ENCODE results near the gene CCDC74B. TPM values are rescaled to one million over a fixed set of nuclear protein-coding genes. Genes with fewer than 3 reads are reported as not detected.
"Not testable (repeated sequence)": the region's sequence is repeated elsewhere in the genome, so short reads cannot be mapped to it uniquely, and the experiment has no call there.

The CCDC74B gene
- total RNA-seq, 1 experiment from 2014 or later, result 2.4 TPM

DNA sequence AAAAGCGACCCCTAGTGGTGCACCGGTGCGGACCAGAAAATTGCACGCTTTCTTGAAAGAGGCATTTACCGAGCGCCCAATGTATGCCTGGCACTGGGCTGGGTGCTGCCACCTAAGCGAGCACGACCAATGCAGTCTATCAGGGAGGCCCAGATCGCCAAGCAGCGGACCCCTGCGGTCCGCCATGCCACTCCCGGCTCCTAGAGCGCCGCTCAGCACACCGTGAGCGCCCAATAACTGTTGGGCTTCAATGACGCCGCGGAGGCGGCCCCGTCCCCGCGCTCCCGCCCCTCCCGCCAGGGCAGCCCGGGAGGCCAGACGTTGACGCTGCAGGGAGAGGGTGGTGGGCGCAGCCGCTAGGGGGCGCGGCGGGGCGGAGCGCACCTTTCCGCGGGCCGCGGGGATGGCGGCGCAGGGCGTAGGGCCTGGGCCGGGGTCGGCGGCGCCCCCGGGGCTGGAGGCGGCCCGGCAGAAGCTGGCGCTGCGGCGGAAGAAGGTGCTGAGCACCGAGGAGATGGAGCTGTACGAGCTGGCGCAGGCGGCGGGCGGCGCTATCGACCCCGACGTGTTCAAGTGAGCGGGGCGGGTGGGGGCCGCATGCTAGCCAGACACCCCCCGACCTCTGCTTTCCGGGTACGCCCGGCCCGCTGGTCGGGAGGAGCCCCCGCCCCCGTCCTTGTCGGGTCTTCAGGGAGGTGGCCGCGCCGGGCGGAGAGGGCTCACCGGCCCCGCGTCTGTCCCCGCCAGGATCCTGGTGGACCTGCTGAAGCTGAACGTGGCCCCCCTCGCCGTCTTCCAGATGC, 37.2 kb upstream of the CCDC74B start, which contains the start of gene MZT2B:
TSS of gene MZT2B (plus strand) at position 383 of the 803 bp plus-strand sequence. CDS start at position 404, 21 bp downstream.
- H2AFZ ChIP-seq, result peak within 1 kb of the TSS; percentile 83
- H3K27me3 ChIP-seq (ENCODE audit: insufficient read depth, low read depth); H3F3A ChIP-seq (ENCODE audit: insufficient read depth, low read depth); BruUV-seq (replicated peaks); H3K4me1 ChIP-seq (replicated peaks; ENCODE audit: insufficient read depth); H4K20me1 ChIP-seq (ENCODE audit: insufficient read depth); H3K9me2 ChIP-seq (ENCODE audit: insufficient read depth); POLR2A ChIA-PET (ENCODE audit: unreplicated experiment); H3K9me3 ChIP-seq (ENCODE audit: insufficient read depth, low read depth); H3K36me3 ChIP-seq (ENCODE audit: low read depth): not testable (repeated sequence)
- CTCF ChIA-PET, result interaction anchor here (0.6 to 1.3 kb wide), 4 partner anchors 71 to 747 kb away, joined by 3 to 11 read pairs (median 5); partner anchors contain the start of gene IMP4
- intact Hi-C loops (cut with micrococcal nuclease; ENCODE audit: unreplicated experiment), result loop anchor here (1.0 to 5.0 kb wide), 3 partner anchors 60 to 155 kb away; no protein-coding TSS in a partner anchor
- peak within 1 kb of the TSS; percentile 32; the same call in 1 of the 2 replicates for H3K27ac ChIP-seq
- H3K4me3 ChIP-seq, result peak within 1 kb of the TSS; percentile 79
- peak within 1 kb of the TSS; percentile 89 for H3K4me2 ChIP-seq
- H3K79me2 ChIP-seq (ENCODE audit: low read depth), result peaks cover 60% of the 10 kb centered on the region
- TF ChIP-seq, protein P1, sequence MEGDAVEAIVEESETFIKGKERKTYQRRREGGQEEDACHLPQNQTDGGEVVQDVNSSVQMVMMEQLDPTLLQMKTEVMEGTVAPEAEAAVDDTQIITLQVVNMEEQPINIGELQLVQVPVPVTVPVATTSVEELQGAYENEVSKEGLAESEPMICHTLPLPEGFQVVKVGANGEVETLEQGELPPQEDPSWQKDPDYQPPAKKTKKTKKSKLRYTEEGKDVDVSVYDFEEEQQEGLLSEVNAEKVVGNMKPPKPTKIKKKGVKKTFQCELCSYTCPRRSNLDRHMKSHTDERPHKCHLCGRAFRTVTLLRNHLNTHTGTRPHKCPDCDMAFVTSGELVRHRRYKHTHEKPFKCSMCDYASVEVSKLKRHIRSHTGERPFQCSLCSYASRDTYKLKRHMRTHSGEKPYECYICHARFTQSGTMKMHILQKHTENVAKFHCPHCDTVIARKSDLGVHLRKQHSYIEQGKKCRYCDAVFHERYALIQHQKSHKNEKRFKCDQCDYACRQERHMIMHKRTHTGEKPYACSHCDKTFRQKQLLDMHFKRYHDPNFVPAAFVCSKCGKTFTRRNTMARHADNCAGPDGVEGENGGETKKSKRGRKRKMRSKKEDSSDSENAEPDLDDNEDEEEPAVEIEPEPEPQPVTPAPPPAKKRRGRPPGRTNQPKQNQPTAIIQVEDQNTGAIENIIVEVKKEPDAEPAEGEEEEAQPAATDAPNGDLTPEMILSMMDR (conservative IDR thresholded peaks at IDR 0.05), result peak; percentile 74
- peak; percentile 59 to 86 for DNase-seq

DNA sequence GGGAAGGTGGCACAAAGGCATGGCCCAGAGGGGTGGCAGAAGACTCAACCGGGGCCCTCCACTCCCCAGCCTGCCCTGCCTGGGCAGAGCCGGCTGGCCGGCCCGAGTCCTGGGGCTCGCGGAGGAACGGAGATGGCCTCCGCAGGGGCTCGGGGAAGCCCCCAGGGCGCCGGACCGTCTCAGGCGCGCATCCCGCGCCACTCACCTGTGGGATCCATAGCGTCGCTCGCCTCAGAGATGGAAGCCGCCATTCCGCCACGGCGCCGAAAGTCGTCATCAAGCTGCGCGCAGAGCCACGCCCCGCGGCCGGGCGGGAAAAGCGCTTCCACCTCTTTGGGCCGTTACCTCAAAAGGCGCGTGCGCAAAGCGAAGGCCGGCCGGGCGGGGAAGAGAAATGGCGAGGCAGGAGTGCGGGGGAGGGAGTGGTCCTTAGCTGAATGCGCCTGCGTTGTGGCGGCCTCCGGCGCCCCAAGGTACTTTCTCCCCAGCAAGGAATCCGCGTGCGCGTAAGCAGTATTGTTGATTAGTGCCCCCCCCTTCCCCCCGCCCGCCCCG, 36.5 kb upstream of the CCDC74B start, which contains the start of gene SMPD4:
TSS of gene SMPD4 (minus strand) at position 278 of the 555 bp plus-strand sequence. CDS start 5,010 bp downstream, outside the sequence.
- no peaks in the 10 kb centered on the region for H3F3A ChIP-seq (ENCODE audit: insufficient read depth, low read depth)
- ChIA-PET POLR2A (ENCODE audit: unreplicated experiment) (no interaction called here), CTCF (interaction anchor here (0.6 to 1.3 kb wide), 4 partner anchors 72 to 748 kb away, joined by 3 to 11 read pairs (median 5); partner anchors contain the start of gene IMP4)
- H3K27me3 ChIP-seq (ENCODE audit: insufficient read depth, low read depth), result no peaks in the 10 kb centered on the region
- H2AFZ ChIP-seq, result peak within 1 kb of the TSS; percentile 83
- peak within 1 kb of the TSS; percentile 32; the same call in 1 of the 2 replicates for H3K27ac ChIP-seq
- no peaks in the 10 kb centered on the region for H3K9me2 ChIP-seq (ENCODE audit: insufficient read depth)
- BruUV-seq (replicated peaks), result no TSS peak
- H3K4me3 ChIP-seq, result peak within 1 kb of the TSS; percentile 79
- intact Hi-C loops (cut with micrococcal nuclease; ENCODE audit: unreplicated experiment), result loop anchor here (1.0 to 5.0 kb wide), 3 partner anchors 61 to 156 kb away; no protein-coding TSS in a partner anchor
- H3K9me3 ChIP-seq (ENCODE audit: insufficient read depth, low read depth), result no peaks in the 10 kb centered on the region
- H4K20me1 ChIP-seq (ENCODE audit: insufficient read depth), result peaks cover 7% of the 10 kb centered on the region
- peaks cover 65% of the 10 kb centered on the region for H3K79me2 ChIP-seq (ENCODE audit: low read depth)
- 0 out of 2 replicates have a peak, but pooled peaks cover 4% of the 10 kb centered on the region for H3K4me1 ChIP-seq (replicated peaks; ENCODE audit: insufficient read depth)
- H3K4me2 ChIP-seq, result peak within 1 kb of the TSS; percentile 85
- H3K36me3 ChIP-seq (ENCODE audit: low read depth), result no peaks in the 10 kb centered on the region
- TF ChIP-seq, protein P1 (conservative IDR thresholded peaks at IDR 0.05), result no peak
- no peak for TF ChIP-seq EZH2 (IDR thresholded peaks at IDR 0.05; ENCODE audit: low read depth)
- peak; percentile 87 to 97 for DNase-seq

DNA sequence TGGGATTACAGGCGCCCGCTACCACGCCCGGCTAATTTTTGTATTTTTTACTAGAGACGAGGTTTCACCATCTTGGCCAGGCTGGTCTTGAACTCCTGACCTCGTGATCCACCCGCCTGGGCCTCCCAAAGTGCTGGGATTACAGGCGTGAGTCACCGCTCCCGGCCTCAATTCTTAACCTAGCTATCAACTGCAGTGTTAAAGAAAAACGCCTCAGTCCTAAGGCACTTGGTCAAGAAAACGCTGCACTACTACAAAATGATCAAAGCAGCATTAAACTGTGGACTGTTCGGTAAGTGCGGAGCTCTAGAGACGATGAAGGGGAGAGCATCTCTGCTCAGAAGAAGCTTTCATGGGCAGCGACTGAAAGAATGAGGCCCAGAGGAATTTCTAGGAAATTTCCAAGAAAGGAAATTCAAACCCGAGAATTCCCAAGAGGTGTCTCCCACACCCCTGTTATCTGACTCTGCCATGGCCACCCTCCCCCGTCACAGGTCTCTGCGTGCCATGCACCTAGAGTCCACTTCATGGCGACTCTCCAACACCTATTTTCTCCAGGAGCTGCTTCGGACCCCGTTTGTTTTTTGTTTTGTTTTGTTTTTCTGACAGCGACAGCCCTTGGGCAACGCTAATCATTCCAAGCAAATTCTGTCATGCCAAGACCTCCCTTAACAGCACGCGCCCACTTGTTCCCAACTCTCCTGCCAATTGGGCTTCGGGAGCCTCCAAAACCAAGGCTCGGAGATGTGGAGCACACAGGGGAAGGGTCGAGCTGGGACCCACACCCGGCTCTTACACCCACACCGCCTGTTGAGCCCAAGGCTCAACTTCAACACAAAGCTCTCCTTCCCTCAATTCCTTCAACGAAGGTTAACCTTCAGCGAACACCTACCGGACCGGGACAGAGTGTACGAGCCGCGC, 35.8 kb upstream of the CCDC74B start:
- not testable (repeated sequence) for H3K27me3 ChIP-seq (ENCODE audit: insufficient read depth, low read depth); H4K20me1 ChIP-seq (ENCODE audit: insufficient read depth); H3K36me3 ChIP-seq (ENCODE audit: low read depth); DNase-seq; H3K9me3 ChIP-seq (ENCODE audit: insufficient read depth, low read depth); H3K9me2 ChIP-seq (ENCODE audit: insufficient read depth); H3F3A ChIP-seq (ENCODE audit: insufficient read depth, low read depth); H3K4me1 ChIP-seq (replicated peaks; ENCODE audit: insufficient read depth)
- peak overlapping the region; percentile 21; the same call in 1 of the 2 replicates for H3K27ac ChIP-seq
- H2AFZ ChIP-seq, result peak overlapping the region; percentile 83
- POLR2A ChIA-PET (ENCODE audit: unreplicated experiment), result interaction anchor here (0.6 kb wide), 2 partner anchors 24 to 161 kb away, joined by 5 to 22 read pairs; a partner anchor contains a TSS
- CTCF ChIA-PET, result interaction anchor here (0.6 to 1.3 kb wide), 4 partner anchors 72 to 748 kb away, joined by 3 to 11 read pairs (median 5); partner anchors contain the start of gene IMP4
- intact Hi-C loops (cut with micrococcal nuclease; ENCODE audit: unreplicated experiment), result loop anchor here (1.0 to 5.0 kb wide), 3 partner anchors 62 to 157 kb away; no protein-coding TSS in a partner anchor
- peaks cover 65% of the 10 kb centered on the region for H3K79me2 ChIP-seq (ENCODE audit: low read depth)
- BruUV-seq (replicated peaks), result TSS peak; percentile 61
- H3K4me3 ChIP-seq, result peak overlapping the region; percentile 79
- H3K4me2 ChIP-seq, result peak overlapping the region; percentile 85

DNA sequence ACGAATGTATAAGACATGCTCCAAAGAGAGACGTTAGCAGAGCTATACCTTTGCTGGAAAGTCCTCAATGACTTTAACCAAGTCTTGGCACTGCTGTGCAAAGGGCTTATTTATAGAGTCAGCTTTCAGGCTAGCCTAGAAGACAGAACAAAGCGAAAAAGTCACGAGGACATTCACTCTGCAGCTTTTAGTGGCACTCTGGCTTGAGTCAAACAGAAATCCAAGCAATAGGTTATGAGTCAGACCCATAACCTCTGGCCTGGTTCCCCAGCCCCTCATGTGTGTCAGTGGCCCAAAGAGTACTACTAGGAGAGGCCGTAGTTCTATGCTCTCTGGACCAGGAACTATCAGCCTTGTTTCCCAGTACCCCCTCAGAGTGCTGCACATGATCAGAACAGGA, 30.0 kb upstream of the CCDC74B start:
- H3K4me3 ChIP-seq; H3F3A ChIP-seq (ENCODE audit: insufficient read depth, low read depth); BruUV-seq (replicated peaks); H2AFZ ChIP-seq; H3K27ac ChIP-seq; H3K9me3 ChIP-seq (ENCODE audit: insufficient read depth, low read depth); H3K27me3 ChIP-seq (ENCODE audit: insufficient read depth, low read depth); POLR2A ChIA-PET (ENCODE audit: unreplicated experiment); H3K36me3 ChIP-seq (ENCODE audit: low read depth); intact Hi-C loops (cut with micrococcal nuclease; ENCODE audit: unreplicated experiment); DNase-seq; H3K4me2 ChIP-seq; CTCF ChIA-PET; H3K4me1 ChIP-seq (replicated peaks; ENCODE audit: insufficient read depth); H4K20me1 ChIP-seq (ENCODE audit: insufficient read depth); H3K9me2 ChIP-seq (ENCODE audit: insufficient read depth): not testable (repeated sequence)
- peaks cover 33% of the 10 kb centered on the region for H3K79me2 ChIP-seq (ENCODE audit: low read depth)

Measured in PC-9 (cell line).